ENCODE data around the gene MYLK. TPM values are rescaled to one million over a fixed set of nuclear protein-coding genes. Genes with fewer than 3 reads are reported as not detected.

Gene MYLK
- polyA plus RNA-seq, 3 donors, result 0.35 to 1.3 (median 0.51) TPM

DNA sequence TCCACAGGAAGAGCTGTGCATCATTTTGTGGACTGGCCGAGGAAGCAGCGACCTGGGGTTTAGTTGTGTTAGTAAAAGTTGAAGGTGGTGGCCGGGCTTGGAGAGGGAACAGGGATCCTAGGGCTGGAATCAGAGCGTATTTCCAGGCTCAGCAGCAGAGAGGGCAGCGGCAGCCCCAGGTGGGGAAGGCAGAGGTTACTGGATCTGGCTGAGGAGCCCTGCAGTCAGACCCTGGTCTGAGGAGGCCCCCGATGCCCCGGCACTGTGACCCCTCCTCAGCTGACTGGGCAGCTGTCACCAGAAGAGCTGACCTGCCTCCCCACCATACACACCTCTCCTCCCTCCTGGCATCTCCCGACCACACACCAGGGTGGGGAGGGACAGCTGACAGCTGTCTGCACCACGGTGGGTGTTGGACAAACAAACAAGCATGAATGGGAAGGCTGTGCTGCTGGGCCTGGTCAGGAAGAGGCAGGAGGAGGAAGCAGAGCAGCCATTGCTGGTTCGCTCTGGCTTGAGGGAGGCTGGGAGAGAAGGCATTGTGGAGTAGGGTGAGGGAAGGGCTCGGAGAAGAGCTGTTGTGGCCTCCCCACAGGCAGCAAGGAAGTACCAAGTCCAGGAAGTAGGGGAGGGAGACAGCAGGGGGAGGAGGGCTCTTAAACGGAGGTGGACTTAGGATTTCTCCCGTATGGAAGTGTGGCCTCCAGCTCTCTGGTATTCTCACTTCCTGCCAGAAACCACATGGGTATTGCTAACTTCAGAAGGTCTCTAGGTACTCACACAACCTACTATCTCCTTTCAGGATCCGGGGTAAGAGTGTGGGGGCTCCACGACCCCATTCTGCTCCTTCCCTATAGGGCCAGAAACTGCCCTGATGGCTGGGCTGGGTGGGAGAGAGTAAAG is 249.7 kb downstream of the MYLK start:
- intact Hi-C loops (cut with micrococcal nuclease), result no loop called here

DNA sequence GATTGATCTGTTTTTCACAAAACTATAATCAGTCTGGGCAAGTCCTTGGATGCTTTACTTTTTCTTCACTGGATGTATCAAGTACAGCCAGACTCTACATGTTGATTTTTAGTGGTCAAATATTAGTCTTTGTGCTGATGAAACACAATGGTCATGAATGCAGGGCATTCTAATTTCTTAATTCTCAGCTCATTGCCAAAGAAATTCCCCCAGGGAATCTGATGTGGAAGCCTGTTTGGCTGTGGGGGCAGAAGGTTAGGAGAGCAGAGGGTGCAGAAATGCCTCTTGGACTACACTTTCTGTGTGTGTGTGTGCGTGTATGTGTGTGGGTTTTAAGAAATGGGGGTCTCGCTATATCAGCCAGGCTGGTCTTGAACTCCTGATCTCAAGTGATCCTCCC is 250.6 kb downstream of the MYLK start:
- DNase-seq, result no peak
- peaks cover 4 to 9% of the 10 kb centered on the region in 2 donors for H3K4me1 ChIP-seq (ENCODE audit: control insufficient read depth in 1 of 2, insufficient read depth in 2 of 2, low read length in 2 of 2)

More for the DNA sequence above, 249.7 kb downstream of the MYLK start:
- Histone ChIP-seq H3K9me3 (replicated peaks in 1 of 2; ENCODE audit: control insufficient read depth in 1 of 2, insufficient read depth in 1 of 2, low read length in 2 of 2) (no peaks in the 10 kb centered on the region), H3K4me1 (ENCODE audit: control insufficient read depth in 1 of 2, insufficient read depth in 2 of 2, low read length in 2 of 2) (peaks cover 4 to 9% of the 10 kb centered on the region in 2 donors), H3K79me2 (ENCODE audit: insufficient read depth, low read length) (no peaks in the 10 kb centered on the region), H3K27me3 (ENCODE audit: control insufficient read depth in 2 of 2, insufficient read depth in 2 of 2, low read length in 2 of 2) (no peaks in the 10 kb centered on the region), H3K9ac (ENCODE audit: insufficient read depth, low read length, poor library complexity, severe bottlenecking) (peak overlapping the region; percentile 7), H2AFZ (ENCODE audit: insufficient read depth, low read depth, low read length, poor library complexity, severe bottlenecking) (peak overlapping the region; percentile 77), H3K4me2 (replicated peaks; ENCODE audit: extremely low read depth, low read length, poor library complexity, severe bottlenecking) (peak overlapping the region; percentile 1), H3K4me3 (replicated peaks in 1 of 3; ENCODE audit: low read depth in 2 of 3, low read length in 3 of 3) (no peak overlapping the region), H3K36me3 (replicated peaks in 1 of 2; ENCODE audit: control insufficient read depth in 1 of 2, insufficient read depth in 2 of 2, low read length in 2 of 2) (no peaks in the 10 kb centered on the region), H4K20me1 (ENCODE audit: insufficient read depth, low read length) (no peaks in the 10 kb centered on the region), H3K27ac (ENCODE audit: low read depth in 1 of 2, low read length in 2 of 2) (no peak overlapping the region)
- Mint-ChIP-seq H3K9me3 (peaks cover 0 to 3% (median 0%) of the 10 kb centered on the region in 7 donors), H3K27me3 (ENCODE audit: low read depth in 3 of 3) (peaks cover 0 to 1% (median 0%) of the 10 kb centered on the region in 3 donors), H3K36me3 (peaks cover 0 to 6% of the 10 kb centered on the region in 2 donors), H3K27ac (no peak overlapping the region), H3K4me1 (peaks cover 13% of the 10 kb centered on the region), H3K4me3 (peak overlapping the region; percentile 54 to 70)
- no peak for DNase-seq
- WGBS (ENCODE audit: insufficient coverage), result 76% methylated on average over 8 of the region's 15 CpGs
- TF ChIP-seq, protein P1, sequence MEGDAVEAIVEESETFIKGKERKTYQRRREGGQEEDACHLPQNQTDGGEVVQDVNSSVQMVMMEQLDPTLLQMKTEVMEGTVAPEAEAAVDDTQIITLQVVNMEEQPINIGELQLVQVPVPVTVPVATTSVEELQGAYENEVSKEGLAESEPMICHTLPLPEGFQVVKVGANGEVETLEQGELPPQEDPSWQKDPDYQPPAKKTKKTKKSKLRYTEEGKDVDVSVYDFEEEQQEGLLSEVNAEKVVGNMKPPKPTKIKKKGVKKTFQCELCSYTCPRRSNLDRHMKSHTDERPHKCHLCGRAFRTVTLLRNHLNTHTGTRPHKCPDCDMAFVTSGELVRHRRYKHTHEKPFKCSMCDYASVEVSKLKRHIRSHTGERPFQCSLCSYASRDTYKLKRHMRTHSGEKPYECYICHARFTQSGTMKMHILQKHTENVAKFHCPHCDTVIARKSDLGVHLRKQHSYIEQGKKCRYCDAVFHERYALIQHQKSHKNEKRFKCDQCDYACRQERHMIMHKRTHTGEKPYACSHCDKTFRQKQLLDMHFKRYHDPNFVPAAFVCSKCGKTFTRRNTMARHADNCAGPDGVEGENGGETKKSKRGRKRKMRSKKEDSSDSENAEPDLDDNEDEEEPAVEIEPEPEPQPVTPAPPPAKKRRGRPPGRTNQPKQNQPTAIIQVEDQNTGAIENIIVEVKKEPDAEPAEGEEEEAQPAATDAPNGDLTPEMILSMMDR (IDR thresholded peaks at IDR 0.05), result no peak

More for the DNA sequence above, 250.6 kb downstream of the MYLK start:
- Mint-ChIP-seq H3K27ac (peak overlapping the region in 2 of 7 donors; percentile 69 to 74), H3K4me3 (no peak overlapping the region), H3K4me1 (peaks cover 13% of the 10 kb centered on the region), H3K36me3 (peaks cover 0 to 6% of the 10 kb centered on the region in 2 donors), H3K9me3 (peaks cover 0 to 4% (median 0%) of the 10 kb centered on the region in 7 donors), H3K27me3 (ENCODE audit: low read depth in 3 of 3) (peaks cover 0 to 1% (median 0%) of the 10 kb centered on the region in 3 donors)
- TF ChIP-seq, protein P1 (IDR thresholded peaks at IDR 0.05), result no peak
- Histone ChIP-seq H3K79me2 (ENCODE audit: insufficient read depth, low read length) (no peaks in the 10 kb centered on the region), H3K27me3 (ENCODE audit: control insufficient read depth in 2 of 2, insufficient read depth in 2 of 2, low read length in 2 of 2) (no peaks in the 10 kb centered on the region), H3K27ac (ENCODE audit: low read depth in 1 of 2, low read length in 2 of 2) (no peak overlapping the region), H2AFZ (ENCODE audit: insufficient read depth, low read depth, low read length, poor library complexity, severe bottlenecking) (no peak overlapping the region), H3K36me3 (replicated peaks in 1 of 2; ENCODE audit: control insufficient read depth in 1 of 2, insufficient read depth in 2 of 2, low read length in 2 of 2) (no peaks in the 10 kb centered on the region), H3K4me2 (replicated peaks; ENCODE audit: extremely low read depth, low read length, poor library complexity, severe bottlenecking) (no peak overlapping the region), H4K20me1 (ENCODE audit: insufficient read depth, low read length) (no peaks in the 10 kb centered on the region), H3K9me3 (replicated peaks in 1 of 2; ENCODE audit: control insufficient read depth in 1 of 2, insufficient read depth in 1 of 2, low read length in 2 of 2) (no peaks in the 10 kb centered on the region), H3K4me3 (replicated peaks in 1 of 3; ENCODE audit: low read depth in 2 of 3, low read length in 3 of 3) (no peak overlapping the region), H3K9ac (ENCODE audit: insufficient read depth, low read length, poor library complexity, severe bottlenecking) (no peak overlapping the region)
- intact Hi-C loops (cut with micrococcal nuclease), result no loop called here
- WGBS (ENCODE audit: insufficient coverage), result no CpG with 5 or more reads among the region's 2 CpGs

Measured in CD14-positive monocyte (primary cell).